ENCODE measurements around the gene ZBTB34. TPM values are rescaled to one million over a fixed set of nuclear protein-coding genes. Genes with fewer than 3 reads are reported as not detected.
"Not testable (repeated sequence)": the region's sequence is repeated elsewhere in the genome, so short reads cannot be mapped to it uniquely, and the experiment has no call there.

Gene ZBTB34
- total RNA-seq (2022) (6.7 TPM in 2 replicates), Bru-seq, nascent RNA (percentile 73 among the genes with signal in this experiment), BruChase-seq, experiment 1, labeled RNA remaining after a 6-hour chase (percentile 59 among the genes with signal in this experiment), BruChase-seq, experiment 2, labeled RNA remaining after a 2-hour chase (percentile 70 among the genes with signal in this experiment)
- long read RNA-seq, full-length matches to known transcripts: 1 of 2 reads
- long read RNA-seq, partial matches to known transcripts: 0 of 2 reads
- long read RNA-seq, other reads (novel, unspliced or antisense): 1 of 2 reads

DNA sequence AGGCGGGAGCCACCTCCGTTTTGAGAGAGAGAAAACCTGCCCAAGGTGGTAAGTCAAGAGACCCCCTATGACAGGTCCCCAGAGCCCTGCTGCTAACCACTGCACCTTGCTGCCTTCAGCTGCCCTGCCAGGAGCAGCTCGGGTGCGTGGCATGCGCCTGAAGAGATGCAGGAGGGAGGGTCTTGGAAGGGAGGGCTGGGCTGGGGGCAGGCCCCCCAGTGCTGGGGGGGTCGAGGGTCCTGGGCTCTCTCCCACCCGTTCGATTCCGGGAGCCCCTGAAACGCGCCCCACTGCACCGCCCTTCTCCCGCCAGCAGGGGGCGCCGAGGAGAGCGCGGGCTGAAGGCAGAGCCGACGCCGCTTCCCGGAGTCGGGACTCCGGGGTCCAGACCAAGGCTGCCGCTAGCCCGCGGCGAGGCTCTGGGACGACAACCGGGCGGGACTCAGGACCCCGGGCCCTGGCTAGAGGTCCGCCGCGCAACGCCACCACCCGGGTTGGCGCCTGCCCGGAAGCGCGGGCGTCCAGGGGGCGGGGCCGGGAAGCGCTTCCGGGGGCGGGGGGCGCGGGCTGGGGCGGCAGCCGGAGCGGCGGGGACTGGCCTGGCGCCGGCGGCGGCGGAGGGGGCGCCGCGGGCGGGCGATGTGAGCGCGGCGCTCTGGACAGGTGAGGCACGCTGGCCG, at the start of gene ZBTB34:
Gene ZBTB34, plus strand, starts transcription at position 563 of the 680 bp plus-strand sequence. CDS start 18,761 bp downstream, outside the sequence.
- intact Hi-C loops (cut with micrococcal nuclease; ENCODE audit: unreplicated experiment): no loop called here

DNA sequence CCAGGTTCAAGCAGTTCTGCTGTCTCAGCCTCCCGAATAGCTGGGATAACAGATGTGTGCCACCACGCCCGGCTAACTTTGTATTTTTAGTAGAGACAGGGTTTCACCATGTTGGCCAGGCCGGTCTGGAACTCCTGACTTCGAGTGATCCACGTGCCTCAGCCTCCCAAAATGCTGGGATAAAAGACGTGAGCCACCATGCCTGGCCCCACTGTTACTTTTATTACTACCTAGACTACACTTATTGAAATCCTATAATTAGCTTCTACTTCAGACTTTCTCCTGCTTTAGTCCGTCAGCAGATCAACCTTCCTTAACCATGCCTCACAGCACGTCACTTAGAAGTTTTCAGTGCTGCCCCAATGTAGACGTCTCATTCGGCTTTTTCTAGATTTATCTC, 47.4 kb upstream of the ZBTB34 start:
- peaks cover 5% of the 10 kb centered on the region for H3K9me3 Mint-ChIP-seq (ENCODE audit: low read depth, unreplicated experiment)
- CTCF ChIA-PET: no interaction called here

More for the DNA sequence above, at the start of gene ZBTB34:
- peaks cover 18% of the 10 kb centered on the region for H3K36me3 Mint-ChIP-seq (ENCODE audit: insufficient read depth, unreplicated experiment)
- no peaks in the 10 kb centered on the region for H3K9me3 Mint-ChIP-seq (ENCODE audit: low read depth, unreplicated experiment)
- BruUV-seq (replicated peaks): no TSS peak
- peaks cover 20% of the 10 kb centered on the region for H3K4me1 Mint-ChIP-seq (ENCODE audit: low read depth, unreplicated experiment)
- CTCF ChIA-PET: interaction anchor here (0.6 to 1.1 kb wide), 4 partner anchors 16 to 377 kb away, joined by 3 to 9 read pairs (median 4); no protein-coding TSS in a partner anchor
- TF ChIP-seq, protein P1, sequence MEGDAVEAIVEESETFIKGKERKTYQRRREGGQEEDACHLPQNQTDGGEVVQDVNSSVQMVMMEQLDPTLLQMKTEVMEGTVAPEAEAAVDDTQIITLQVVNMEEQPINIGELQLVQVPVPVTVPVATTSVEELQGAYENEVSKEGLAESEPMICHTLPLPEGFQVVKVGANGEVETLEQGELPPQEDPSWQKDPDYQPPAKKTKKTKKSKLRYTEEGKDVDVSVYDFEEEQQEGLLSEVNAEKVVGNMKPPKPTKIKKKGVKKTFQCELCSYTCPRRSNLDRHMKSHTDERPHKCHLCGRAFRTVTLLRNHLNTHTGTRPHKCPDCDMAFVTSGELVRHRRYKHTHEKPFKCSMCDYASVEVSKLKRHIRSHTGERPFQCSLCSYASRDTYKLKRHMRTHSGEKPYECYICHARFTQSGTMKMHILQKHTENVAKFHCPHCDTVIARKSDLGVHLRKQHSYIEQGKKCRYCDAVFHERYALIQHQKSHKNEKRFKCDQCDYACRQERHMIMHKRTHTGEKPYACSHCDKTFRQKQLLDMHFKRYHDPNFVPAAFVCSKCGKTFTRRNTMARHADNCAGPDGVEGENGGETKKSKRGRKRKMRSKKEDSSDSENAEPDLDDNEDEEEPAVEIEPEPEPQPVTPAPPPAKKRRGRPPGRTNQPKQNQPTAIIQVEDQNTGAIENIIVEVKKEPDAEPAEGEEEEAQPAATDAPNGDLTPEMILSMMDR (IDR thresholded peaks at IDR 0.05; ENCODE audit: unreplicated experiment): peak; percentile 97
- no peaks in the 10 kb centered on the region for H3K27me3 Mint-ChIP-seq (ENCODE audit: unreplicated experiment)
- peak within 1 kb of the TSS; percentile 71 for H3K4me3 Mint-ChIP-seq (ENCODE audit: low read depth, unreplicated experiment)
- DNase-seq: peak; percentile 65
- peak within 1 kb of the TSS; percentile 30 for H3K27ac Mint-ChIP-seq (ENCODE audit: unreplicated experiment)

GRCh38 chr9:126814091-126814490, 46.3 kb upstream of the ZBTB34 start:
- Mint-ChIP-seq H3K9me3 (ENCODE audit: low read depth, unreplicated experiment) (peaks cover 5% of the 10 kb centered on the region), H3K4me1 (ENCODE audit: low read depth, unreplicated experiment) (no peaks in the 10 kb centered on the region), H3K36me3 (ENCODE audit: insufficient read depth, unreplicated experiment) (peaks cover 11% of the 10 kb centered on the region), H3K27me3 (ENCODE audit: unreplicated experiment) (no peaks in the 10 kb centered on the region), H3K27ac (ENCODE audit: unreplicated experiment) (no peak overlapping the region), H3K4me3 (ENCODE audit: low read depth, unreplicated experiment) (no peak overlapping the region)
- TF ChIP-seq, protein P1 (IDR thresholded peaks at IDR 0.05; ENCODE audit: unreplicated experiment): no peak
- CTCF ChIA-PET: no interaction called here
- DNase-seq: no peak
- intact Hi-C loops (cut with micrococcal nuclease; ENCODE audit: unreplicated experiment): no loop called here
- no TSS peak for BruUV-seq (replicated peaks)

More for the DNA sequence above, 47.4 kb upstream of the ZBTB34 start:
- no TSS peak for BruUV-seq (replicated peaks)
- intact Hi-C loops (cut with micrococcal nuclease; ENCODE audit: unreplicated experiment): no loop called here
- no peak overlapping the region for H3K4me3 Mint-ChIP-seq (ENCODE audit: low read depth, unreplicated experiment)
- DNase-seq: no peak
- no peak overlapping the region for H3K27ac Mint-ChIP-seq (ENCODE audit: unreplicated experiment)
- no peaks in the 10 kb centered on the region for H3K4me1 Mint-ChIP-seq (ENCODE audit: low read depth, unreplicated experiment)
- TF ChIP-seq, protein P1 (IDR thresholded peaks at IDR 0.05; ENCODE audit: unreplicated experiment): no peak
- no peaks in the 10 kb centered on the region for H3K27me3 Mint-ChIP-seq (ENCODE audit: unreplicated experiment)
- peaks cover 11% of the 10 kb centered on the region for H3K36me3 Mint-ChIP-seq (ENCODE audit: insufficient read depth, unreplicated experiment)

GRCh38 chr9:126817615-126818014, 42.8 kb upstream of the ZBTB34 start:
- BruUV-seq (replicated peaks); H3K27ac Mint-ChIP-seq (ENCODE audit: unreplicated experiment); intact Hi-C loops (cut with micrococcal nuclease; ENCODE audit: unreplicated experiment); CTCF ChIA-PET; H3K36me3 Mint-ChIP-seq (ENCODE audit: insufficient read depth, unreplicated experiment); DNase-seq; H3K27me3 Mint-ChIP-seq (ENCODE audit: unreplicated experiment); H3K4me1 Mint-ChIP-seq (ENCODE audit: low read depth, unreplicated experiment); H3K4me3 Mint-ChIP-seq (ENCODE audit: low read depth, unreplicated experiment); H3K9me3 Mint-ChIP-seq (ENCODE audit: low read depth, unreplicated experiment): not testable (repeated sequence)

Data from Calu3 (cell line).